HG03378 (cell line): ENCODE data around the gene SLFN12.
"Not testable (repeated sequence)": the region's sequence is repeated elsewhere in the genome, so short reads cannot be mapped to it uniquely, and the experiment has no call there.

Experiments used
- ATAC-seq: cut with Tn5 transposase; IDR thresholded peaks from one replicate; pipeline ENCODE4 v1.9.1; 2021; ENCODE audit warnings: mild to moderate bottlenecking, moderate library complexity; ENCODE audit not compliant: unreplicated experiment

SLFN12 gene

DNA sequence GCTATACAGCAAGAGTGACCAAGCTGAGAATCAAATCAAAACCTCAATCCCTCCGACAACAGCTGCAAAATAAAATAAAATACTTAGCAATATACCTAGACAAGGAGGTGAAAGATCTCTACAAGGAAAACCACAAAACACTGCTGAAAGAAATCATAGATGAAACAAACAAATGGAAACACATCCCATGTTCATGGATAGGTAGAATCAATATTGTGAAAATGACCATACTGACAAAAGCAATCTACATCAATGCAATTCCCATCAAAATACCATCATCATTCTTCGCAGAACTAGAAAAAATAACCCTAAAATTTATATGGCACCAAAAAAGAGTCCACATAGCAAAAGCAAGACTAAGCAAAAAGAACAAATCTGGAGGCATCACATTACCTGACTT is 17.6 kb downstream of the SLFN12 start:
- not testable (repeated sequence) for ATAC-seq

GRCh38 chr17:35414247-35414646 is 18.1 kb downstream of the SLFN12 start:
- ATAC-seq, result no peak

GRCh38 chr17:35407531-35407930 is 24.8 kb downstream of the SLFN12 start:
- no peak for ATAC-seq

GRCh38 chr17:35406568-35406967 is 25.7 kb downstream of the SLFN12 start:
- ATAC-seq, result no peak

- ATAC-seq, result no peak
These were observed 27.9 kb downstream of the SLFN12 start for GRCh38 chr17:35404360-35404759.

DNA sequence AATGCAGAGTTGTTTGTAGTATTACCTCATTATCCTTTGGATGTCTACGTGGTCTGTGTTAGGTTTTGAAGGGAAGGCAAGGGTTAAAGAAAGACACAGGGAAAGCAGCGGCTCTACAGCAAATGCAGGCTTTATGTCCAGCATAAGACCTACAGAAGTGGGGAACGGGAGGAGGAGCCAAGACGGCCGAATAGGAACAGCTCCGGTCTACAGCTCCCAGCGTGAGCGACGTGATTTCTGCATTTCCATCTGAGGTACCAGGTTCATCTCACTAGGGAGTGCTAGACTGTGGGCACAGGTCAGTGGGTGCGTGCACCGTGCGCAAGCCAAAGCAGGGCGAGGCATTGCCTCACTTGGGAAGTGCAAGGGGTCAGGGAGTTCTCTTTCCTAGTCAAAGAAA is 38.5 kb downstream of the SLFN12 start:
- not testable (repeated sequence) for ATAC-seq

GRCh38 chr17:35390663-35391062 is 41.6 kb downstream of the SLFN12 start:
- ATAC-seq, result no peak

DNA sequence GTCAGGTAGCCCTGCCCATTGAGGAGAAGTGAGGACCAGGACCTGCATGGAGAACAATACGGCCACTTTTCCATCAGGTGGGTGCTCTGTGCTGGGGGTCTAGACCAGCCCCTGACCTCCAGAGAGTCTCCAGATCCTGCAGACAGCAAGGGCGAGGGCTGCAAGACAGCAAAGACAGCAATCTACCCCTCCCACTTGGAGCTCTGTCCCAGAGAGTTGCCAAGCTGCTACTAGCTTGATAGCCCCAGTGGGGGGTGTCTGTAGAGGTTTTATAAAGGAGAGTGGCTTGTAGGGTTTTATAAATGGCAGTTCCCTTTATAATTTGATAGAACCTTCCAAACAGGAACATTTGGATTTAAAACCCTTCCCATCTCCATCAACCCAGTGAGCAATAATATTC is 42.1 kb downstream of the SLFN12 start:
- ATAC-seq, result no peak

- ATAC-seq, result no peak
These were observed 44.8 kb downstream of the SLFN12 start for GRCh38 chr17:35387496-35387895.

DNA sequence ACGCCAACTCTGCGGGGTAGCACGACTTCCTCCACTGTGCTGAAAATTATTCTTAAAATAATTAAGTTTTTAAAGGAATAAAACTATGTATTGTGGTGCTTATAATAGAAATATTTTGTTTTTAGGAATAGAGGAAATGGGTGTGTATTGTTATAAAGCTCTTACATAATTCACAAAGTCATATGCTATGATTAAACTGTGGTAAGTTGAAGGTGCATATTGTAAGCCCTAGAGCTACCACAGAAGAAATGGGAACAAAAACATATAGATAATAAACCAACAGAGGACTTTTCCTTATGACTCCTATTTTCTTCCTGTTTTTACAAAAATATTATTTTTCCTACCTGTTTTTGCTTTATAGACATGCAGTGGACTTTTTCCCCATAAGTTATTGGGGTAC is 54.6 kb downstream of the SLFN12 start:
- ATAC-seq, result no peak

DNA sequence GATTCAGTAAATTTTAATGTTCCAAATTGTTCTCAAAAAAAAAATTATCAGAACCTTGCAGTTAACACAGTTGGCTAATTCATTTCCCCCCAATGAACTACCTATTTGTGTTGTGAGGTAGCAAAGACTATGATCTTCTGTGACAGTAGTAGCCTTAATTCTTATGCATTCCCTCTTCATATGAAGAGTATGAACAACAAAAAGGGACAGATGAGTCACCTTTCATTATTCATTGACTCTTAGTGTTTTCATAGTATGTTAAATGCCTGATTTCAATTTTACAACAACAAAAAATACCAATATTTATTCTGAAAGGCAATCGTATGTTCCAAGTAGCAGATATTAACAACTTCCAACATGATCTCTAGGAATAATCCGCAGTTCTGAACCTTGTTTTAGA is 55.2 kb downstream of the SLFN12 start:
- no peak for ATAC-seq

DNA sequence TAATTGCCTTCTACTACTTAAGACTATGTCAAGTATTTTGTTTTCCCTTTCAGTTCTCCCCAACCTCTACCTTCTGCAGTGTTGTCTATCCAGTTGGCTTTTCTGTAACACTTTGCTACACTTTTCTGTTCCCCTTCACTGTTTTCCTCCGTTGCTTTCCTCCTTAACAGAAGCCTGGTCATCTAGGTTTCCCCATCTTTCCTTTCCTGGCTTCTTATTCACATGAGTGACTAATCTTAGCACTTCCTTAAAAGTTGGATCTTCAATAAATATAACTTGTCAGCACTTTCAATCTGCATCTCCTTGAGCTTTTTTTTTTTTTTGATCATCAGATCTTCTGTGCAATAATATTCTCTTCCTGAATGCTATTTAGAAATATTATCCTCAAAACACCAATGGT is 56.1 kb downstream of the SLFN12 start:
- ATAC-seq, result no peak

DNA sequence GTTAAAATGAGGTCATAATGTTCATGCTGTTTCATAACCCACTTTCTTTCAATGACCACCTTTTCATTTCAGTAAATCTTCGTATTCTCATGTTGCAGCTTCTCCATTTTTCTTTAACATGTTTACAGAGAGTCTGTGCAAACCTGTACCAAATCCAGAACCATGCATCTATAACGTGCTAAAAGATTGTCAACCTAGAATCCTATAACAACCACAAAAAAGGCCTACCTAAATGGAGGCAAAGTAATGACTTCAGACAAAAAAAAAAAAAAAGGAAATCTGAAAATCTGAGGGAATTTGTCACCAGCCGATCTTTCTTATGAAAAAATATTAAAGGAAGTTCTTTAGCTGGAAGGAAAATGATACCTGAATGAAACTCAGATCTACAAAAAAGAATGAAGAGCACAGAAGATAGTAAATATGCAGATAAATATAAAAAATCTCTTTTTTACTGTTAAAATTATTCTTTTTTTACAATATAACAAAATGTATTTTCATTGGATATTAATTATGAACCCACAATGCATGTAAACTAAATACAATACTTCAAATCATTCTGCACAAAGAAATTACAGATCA is 57.4 kb downstream of the SLFN12 start:
- ATAC-seq, result no peak

DNA sequence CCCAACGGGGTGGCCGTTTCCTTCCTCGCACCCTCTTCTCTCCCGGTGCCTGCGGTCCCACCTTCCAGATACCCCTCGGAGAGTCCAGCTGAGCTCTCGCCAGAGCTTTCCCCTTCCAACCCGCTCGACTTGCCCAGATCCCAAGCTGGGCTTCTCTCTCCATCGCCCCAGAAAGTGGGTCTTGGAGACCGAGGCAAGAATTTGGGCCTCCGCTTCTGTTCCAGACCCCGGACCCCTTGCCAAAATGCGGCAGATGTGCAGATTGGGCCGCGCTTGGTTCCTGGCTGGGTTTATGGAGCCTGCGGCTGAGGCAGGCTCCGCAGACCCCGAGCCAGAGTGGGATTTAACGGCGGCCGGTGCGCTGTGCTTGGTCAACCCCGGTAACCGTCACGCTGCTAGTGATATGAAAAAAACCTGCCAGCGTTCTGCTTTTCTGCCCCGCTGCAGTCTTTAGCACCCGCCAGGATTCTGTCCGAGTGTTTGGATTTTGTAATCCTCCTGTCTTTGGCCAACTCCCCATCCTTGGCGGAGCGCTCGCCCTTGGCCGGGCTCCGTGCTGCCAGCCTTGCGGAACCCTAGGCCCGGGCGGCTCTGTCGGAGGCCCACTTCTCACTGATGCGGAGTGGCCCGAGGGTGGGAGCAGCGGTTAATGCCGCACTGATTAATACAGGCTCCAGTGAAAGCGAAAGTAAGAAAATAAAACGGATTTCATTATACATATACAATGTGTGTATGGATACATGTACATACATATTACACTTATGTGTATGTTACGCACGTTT is 58.1 kb downstream of the SLFN12 start:
- ATAC-seq, result no peak

DNA sequence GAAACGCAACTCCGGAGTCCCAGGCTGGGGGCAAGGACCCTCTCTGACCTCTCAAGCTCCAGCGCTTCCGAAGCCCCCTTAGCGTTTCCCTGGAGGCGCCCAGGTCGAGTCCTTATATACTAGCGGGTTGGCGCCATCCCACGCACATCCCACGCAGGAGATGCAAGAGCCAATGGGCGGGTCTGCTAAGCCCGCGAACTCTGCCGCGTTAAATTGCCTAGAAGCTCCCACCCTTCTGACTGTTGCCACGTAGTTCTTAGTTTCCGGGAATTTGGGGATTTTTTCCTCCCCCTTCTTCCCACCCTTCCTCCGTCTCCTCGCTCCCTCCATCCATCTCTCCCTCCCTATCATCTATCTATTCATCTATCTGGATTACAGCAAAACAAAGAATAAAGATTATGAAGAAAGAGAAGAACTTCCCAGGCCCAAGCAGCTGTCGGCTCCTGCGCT is 58.7 kb downstream of the SLFN12 start, which contains the start of gene SLFN11:
SLFN11 (minus strand) TSS at position 88 of the 450 bp plus-strand sequence. CDS start 9,814 bp downstream, outside the sequence.
- no peak for ATAC-seq

DNA sequence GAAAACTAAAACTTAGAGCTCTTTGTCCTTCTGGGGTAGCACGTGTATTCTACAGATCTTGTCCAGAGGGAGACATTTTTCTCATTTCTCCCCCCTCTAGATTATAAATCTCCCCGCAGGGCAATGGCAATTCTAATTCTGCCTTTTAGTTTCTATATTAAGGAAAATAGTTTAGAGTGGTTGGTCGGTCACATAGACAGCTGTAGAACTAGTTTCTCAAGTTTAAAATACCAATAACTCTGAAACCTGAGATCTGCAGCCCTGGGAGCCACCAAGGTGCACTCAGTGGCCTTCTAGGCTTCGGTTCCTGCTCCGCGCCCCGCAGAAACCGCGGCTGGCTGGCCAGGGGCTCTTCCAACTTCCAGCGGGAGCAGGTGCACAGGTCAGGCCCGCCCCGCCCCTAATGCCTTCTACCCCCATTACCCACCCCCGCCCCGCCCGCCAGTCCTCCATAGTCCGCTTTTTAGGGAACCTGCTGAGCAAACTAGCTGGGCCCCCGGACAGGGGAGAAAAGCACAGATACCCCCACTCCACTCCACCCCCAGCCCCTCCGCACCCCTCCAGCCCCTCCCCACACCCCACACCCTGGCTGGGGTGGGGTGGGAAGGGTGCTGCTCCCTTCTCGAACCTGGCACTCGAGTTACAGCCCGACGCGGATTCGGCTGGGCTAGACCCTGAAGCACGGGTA is 59.3 kb downstream of the SLFN12 start:
- no peak for ATAC-seq

DNA sequence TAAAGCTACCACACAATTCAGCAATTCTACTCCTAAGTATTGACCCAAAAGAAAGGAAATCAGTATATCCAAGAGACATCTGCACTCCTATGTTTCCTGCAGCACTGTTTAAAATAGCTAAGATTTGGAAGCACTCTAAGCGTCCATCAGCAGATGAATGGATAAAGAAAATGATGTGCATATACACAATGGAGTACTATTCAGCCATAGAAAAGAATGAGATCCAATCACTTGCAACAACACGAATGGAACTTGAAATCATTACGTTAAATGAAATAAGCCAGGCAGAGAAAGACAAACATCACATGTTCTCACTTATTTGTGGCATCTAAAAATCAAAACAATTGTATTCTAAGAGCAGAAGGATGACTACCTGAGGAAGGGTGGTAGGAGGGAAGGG is 60.4 kb downstream of the SLFN12 start:
- no peak for ATAC-seq

GRCh38 chr17:35368081-35368830 is 64.0 kb downstream of the SLFN12 start:
- ATAC-seq, result peak; percentile 69

DNA sequence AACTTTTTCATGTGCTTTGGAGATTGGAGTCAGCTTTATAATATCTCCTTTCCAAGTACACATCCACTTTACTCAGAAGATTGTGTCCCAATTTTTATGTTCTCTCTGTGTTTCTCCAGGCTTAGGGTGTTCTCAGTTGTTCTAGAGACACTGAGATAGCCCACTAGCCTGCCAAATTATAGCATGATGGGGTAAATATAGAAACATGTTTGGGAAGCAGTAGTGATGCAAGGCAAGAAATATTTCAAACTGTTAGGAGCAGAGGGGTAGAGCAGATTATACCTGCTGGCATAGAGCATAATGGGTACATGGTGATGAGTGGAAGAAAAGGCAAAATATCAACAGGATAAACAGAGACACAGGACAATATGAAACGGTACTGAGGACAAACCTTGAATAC is 71.3 kb downstream of the SLFN12 start:
- ATAC-seq, result no peak
